HCT116 (cell line): ENCODE measurements around the gene EP300.
"Not testable (repeated sequence)": the region's sequence is repeated elsewhere in the genome, so short reads cannot be mapped to it uniquely, and the experiment has no call there.

Experiments
- CBX3 ChIP-seq: IDR thresholded peaks from 2 replicates; pipeline ENCODE4 v1.6.1; 2012; ENCODE audit warnings: low read depth
- CTCF ChIP-seq, 3 experiments: fragments of 200-600 bp in 1 of 3; sonication (generic) in 1 of 3; IDR thresholded peaks in 2 of 3; conservative IDR thresholded peaks in 1 of 3; 2 replicates each; pipeline ENCODE4 v1.5.1; 2012 to 2017; ENCODE audit warnings: low read depth in 2 of 3, low read length in 2 of 3, antibody characterized with exemption in 1 of 3, borderline replicate concordance in 1 of 3, control low read depth in 1 of 3, mild to moderate bottlenecking in 1 of 3, mixed read lengths in 1 of 3, mixed run types in 1 of 3, moderate library complexity in 1 of 3; ENCODE audit not compliant: insufficient read depth in 1 of 3
- EGR1 ChIP-seq: IDR thresholded peaks from 2 replicates; pipeline ENCODE4 v1.6.1; 2012; ENCODE audit warnings: low read depth
- EZH2 ChIP-seq: fragments of 200-600 bp; sonication (generic); IDR thresholded peaks from 2 replicates; pipeline ENCODE4 v1.6.1; 2017; ENCODE audit warnings: antibody characterized with exemption, mixed run types
- MAX ChIP-seq: IDR thresholded peaks from 2 replicates; pipeline ENCODE4 v1.6.1; 2012
- POLR2A ChIP-seq: IDR thresholded peaks from 2 replicates; pipeline ENCODE4 v1.7.0; 2011; ENCODE audit warnings: borderline replicate concordance; ENCODE audit not compliant: insufficient read depth, insufficient read length; ENCODE audit errors: extremely low read depth
- POLR2AphosphoS5 ChIP-seq: IDR thresholded peaks from 2 replicates; pipeline ENCODE4 v1.6.1; 2011; ENCODE audit warnings: mild to moderate bottlenecking, low read depth, low read length, moderate library complexity
- SIN3A ChIP-seq: IDR thresholded peaks from 2 replicates; pipeline ENCODE4 v1.6.1; 2012; ENCODE audit warnings: low read depth
- YY1 ChIP-seq: IDR thresholded peaks from 2 replicates; pipeline ENCODE4 v1.6.1; 2011; ENCODE audit warnings: low read length, low read depth, moderate library complexity, mild to moderate bottlenecking; ENCODE audit not compliant: insufficient replicate concordance; ENCODE audit errors: extremely low read depth
- ZBTB33 ChIP-seq: IDR thresholded peaks from 2 replicates; pipeline ENCODE4 v1.6.1; 2011; ENCODE audit warnings: mild to moderate bottlenecking, low read length, moderate library complexity; ENCODE audit not compliant: insufficient replicate concordance; ENCODE audit errors: extremely low read depth
- ZNF274 ChIP-seq: fragments of 200-500 bp; sonication (Bioruptor generic); IDR thresholded peaks from 2 replicates; pipeline ENCODE4 v1.6.1; 2014; ENCODE audit warnings: mild to moderate bottlenecking, low read depth, low read length, inconsistent platforms

- TF ChIP-seq CBX3; CTCF (IDR thresholded peaks at IDR 0.05 in 2 of 3, conservative IDR thresholded peaks at IDR 0.05 in 1 of 3; ENCODE audit: borderline replicate concordance in 1 of 3, insufficient read depth in 1 of 3, low read depth in 2 of 3, low read length in 2 of 3); EGR1; YY1; SIN3A; ZBTB33; EZH2; ZNF274; POLR2A; POLR2AphosphoS5; MAX: not testable (repeated sequence)
Observed at GRCh38 chr22:41064326-41064725, 28.1 kb upstream of the EP300 start.
